Endothelial cell of hepatic sinusoid (primary cell): Measurements from ENCODE around the gene VPS8.
"Not testable (repeated sequence)": the region's sequence is repeated elsewhere in the genome, so short reads cannot be mapped to it uniquely, and the experiment has no call there.

ENCODE experiments used
- in situ Hi-C: cut with HindIII; loops from 2 replicates; pipeline ENCODE4 v1.10.0; 2017; ENCODE audit warnings: low sequenced_read_pairs

Gene VPS8

GRCh38 chr3:184857099-184857498, 45.1 kb downstream of the VPS8 start:
- in situ Hi-C loops: no loop called here

DNA sequence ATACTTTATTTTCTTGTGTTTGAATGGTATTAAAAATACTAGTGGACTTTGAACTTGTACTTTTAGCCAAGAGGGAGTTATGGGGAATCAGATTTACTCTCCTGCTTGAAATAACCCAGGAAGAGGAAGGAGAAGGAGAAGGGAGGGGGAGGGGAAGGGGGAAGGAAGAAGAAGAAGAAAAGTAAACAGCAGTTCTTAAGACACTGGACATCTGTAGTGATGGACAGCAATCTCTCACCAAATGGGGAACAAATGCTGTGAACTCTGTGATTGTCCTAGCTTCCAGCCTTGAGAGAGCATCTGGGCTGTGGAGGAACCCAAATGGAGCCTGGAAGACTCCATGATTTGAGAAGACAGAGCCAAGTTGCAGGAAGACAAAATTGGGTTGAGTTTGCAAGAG, 52.0 kb downstream of the VPS8 start:
- in situ Hi-C loops: no loop called here

DNA sequence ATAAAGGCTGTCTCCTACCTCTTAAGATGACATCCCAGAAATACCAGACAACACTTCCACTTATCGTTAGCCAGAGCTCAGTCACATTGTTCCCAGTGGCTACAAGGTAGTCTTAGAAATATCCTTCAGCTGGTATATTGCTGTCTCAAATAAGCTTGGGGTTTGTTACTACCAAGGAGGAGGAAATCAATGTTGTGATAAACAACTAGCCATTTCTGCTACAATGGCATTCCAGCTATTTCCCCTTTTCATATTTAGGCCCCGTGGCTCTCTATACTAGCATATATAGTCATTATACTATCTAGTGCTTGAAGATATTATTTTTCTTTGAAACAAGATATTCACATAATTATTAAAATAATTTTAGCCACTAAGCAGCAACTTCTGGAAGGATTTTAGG, 56.5 kb downstream of the VPS8 start:
- in situ Hi-C loops: loop anchor here (5.0 kb wide), 1 partner anchor 74 kb away; no protein-coding TSS in a partner anchor

GRCh38 chr3:184872200-184872599, 60.2 kb downstream of the VPS8 start:
- in situ Hi-C loops: no loop called here

DNA sequence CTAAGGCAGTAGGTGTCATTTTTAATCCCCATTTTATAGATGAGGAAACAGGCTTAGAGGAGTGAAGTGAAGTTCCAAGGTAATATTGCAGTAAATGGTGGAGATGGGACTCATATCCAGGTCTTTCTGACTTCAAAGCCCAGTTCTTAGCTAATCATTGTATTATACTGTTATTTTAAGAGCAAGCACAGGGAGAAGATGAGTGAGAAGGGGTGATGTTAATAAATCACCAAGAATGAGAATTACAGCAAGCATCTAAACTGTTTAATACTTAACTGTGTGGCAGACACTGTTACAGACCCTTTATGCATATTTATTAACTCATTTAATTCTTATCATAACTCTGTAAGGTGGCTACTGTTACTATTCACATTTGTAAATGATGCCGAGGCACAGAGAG, 61.2 kb downstream of the VPS8 start:
- in situ Hi-C loops: no loop called here

DNA sequence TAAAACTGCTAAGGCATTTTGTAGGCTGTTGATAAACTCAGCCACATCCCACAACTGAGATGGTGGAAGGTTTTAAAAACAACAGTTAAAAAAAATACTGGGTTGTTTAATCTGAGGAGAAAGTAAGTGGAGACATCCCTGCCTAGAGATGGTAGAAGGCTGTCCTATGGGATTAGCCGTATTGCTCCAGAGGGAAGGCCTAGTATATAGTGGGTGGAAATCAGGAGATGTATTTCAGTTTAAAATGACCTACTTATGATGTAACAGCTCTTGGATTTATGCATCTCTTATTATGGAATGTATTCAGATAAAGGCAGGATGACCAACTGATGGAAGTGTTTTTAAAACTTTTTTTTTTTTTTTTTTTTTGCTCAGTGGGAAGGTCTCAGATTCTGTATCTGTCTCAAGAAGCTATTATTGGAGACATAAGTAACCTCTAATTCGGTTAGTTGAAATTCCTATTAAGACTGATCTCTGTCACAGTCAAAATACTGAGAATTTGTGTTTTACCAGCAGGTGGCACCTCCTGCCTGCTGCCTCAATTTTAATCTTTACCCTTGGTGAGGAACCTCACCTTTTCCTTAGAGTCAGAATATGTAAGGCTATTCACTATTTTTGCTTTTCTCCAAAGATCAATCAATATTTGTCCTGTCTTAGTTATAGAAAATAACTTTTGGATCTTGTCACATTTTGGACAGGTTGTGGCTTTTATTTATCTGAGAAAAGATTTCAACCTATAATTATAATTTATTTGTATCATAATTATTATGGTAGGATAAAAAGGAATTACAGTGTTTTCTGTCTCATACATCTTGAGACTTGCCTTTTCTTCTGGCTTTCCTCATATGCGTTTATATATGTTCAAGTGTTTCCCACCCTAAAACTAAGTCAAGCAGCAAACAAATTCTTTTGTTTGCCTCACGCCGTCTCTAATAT, 63.0 kb downstream of the VPS8 start:
- in situ Hi-C loops: no loop called here

GRCh38 chr3:184880276-184881019, 68.5 kb downstream of the VPS8 start:
- in situ Hi-C loops: no loop called here

DNA sequence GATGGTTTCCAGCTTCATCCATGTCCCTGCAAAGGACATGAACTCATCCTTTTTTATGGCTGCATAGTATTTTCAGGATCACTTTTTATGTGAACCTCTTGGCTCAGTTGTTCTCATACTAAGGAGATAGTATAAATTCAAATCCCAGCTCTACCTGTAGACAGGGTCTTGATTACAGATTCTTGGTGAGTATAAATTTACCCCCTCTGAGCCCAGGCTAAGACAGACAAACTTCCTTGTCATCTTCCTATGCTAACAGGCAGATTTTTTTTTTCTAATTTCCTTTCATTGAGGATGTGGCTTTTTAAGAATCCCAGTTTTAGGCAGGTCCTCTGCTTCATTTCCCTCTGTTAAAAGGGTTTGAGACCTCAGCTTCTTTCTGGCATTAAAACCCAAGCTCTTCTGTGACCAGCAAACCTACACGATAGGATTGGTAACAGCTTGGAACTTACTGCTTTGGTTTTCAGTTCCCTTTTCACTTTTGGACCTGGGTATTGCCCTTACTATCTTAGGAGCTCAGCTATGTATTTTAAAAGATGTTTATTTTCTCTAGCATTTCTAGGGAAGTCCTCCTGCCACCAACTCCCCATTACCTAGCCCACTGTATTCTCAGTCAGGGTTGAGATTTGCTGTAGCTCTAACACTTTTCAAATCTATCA, 72.5 kb downstream of the VPS8 start:
- in situ Hi-C loops: no loop called here

DNA sequence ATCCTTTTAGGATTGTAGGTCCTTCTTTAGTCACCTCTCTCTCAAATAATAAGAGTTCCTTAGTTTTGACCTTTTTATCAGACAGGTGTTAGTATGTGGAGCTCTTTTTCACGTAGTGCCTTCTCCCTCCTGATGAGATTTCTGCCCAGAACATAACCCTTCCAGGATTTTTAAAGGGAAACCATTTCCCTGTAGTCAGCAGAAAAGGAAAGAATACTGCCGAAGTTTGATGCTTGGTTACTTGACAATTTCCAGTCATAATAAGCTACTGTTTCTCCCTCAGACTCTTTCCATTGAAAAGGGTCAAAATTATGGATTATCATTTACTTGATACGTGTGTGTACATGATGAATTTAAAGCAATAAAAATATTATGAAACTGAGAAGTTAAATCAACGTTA, 73.1 kb downstream of the VPS8 start:
- in situ Hi-C loops: no loop called here

GRCh38 chr3:184887574-184887973, 75.6 kb downstream of the VPS8 start:
- in situ Hi-C loops: no loop called here

DNA sequence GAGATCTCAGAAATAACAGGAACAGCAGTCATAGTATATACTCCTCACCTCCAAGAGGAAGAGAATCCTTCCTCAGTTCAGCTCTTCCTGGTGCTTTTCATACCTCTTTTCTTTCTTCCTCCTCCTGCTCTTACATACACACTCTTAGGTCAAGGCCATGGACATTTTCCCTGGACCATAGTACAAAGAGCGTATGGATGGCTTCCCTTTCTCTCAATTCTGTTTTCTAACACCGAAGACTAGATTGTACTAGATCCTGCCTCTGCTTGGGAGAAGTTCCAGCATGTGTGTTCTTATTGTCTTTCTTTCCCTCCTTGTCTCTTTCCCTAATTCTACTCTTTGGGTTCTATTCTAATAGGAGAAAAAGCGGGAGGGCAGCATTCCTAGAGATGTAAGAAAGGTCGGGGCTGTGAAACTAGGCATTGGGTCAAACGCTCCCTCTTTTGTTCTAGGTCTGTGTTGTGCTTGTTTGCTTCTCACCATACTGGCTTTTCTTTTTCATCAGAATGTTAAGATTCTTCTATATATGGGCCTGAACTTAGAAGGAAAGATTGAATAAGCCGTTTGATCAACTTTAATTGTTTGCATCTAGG, 77.4 kb downstream of the VPS8 start:
- in situ Hi-C loops: no loop called here

DNA sequence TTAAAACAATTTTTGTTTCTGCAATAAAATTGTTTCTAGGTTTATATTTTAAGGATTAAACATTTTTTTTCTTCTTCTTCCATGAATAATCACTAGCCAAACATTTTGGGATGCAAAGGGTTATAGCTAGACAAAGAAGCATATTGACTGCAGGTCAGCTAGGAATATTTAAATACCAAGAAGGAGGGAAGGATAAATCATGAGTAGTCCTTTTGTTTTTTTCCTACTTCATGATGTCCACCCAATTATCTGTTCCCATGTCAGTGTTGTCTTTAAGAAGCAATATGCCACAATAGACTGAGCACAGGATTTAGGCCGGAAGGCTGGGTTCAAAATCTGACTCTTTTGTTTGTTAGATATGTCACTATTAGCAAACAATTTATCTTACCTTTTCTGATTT, 82.1 kb downstream of the VPS8 start:
- in situ Hi-C loops: no loop called here

- in situ Hi-C loops: no loop called here
Observed at GRCh38 chr3:184895350-184895749, 83.4 kb downstream of the VPS8 start.

DNA sequence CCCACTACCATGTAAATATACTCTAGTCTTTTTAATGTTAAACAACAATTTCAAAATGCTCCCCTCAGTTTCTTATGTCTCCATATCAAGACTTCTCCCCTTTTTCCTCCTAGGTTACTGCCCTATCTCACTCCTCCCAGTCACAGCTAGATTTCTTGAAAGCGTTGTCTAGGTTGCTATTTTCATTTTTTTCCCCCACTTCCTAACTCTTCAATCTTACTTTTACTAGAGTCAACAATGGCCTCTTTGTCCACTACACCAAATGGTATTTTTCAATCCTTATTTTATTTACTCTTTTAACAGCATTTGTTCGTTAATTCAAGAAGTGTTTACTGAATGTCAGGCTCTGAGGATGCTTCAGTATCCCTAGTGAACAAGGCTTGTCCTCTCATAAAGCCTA, 84.4 kb downstream of the VPS8 start:
- in situ Hi-C loops: no loop called here

DNA sequence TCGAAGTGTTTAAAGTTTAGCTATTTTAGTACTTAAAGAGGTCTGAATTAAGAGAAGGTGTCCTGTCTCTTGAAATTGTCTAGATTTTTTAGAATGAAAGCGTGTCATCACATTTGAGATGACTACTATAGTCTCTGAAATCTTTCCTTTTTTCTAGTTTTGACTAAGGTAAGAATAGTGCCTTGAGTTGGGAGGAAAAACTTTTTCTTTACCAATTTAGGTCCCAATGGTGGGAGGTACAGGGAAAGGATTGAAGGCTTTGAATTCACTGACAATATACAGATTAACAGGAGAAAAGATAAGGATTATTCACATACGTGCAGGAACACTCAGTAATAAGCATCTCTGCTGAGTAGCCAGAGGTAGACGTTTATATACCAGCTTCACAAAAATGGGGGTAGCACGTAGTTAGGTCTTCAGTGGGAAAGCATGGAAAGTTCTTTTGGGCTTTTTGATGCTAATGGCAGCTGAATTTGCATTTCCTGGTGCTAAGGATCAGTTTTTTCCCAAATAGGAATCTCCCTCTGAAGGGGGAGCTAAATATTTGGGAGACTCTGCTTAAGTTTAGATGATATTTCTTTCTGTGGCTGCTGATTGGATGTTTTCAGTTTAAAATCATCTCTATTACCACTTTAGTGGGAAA, 88.1 kb downstream of the VPS8 start:
- in situ Hi-C loops: no loop called here

GRCh38 chr3:184907031-184907430, 95.1 kb downstream of the VPS8 start:
- in situ Hi-C loops: not testable (repeated sequence)

GRCh38 chr3:184907681-184908649, 96.0 kb downstream of the VPS8 start:
- in situ Hi-C loops: no loop called here

GRCh38 chr3:184908859-184909258, 96.9 kb downstream of the VPS8 start:
- in situ Hi-C loops: no loop called here

GRCh38 chr3:184910664-184911063, 98.7 kb downstream of the VPS8 start:
- in situ Hi-C loops: no loop called here
